DND-41 (cell line): ENCODE measurements around the gene MTERF4.

Experiments used
- ATAC-seq: fragments of 200-7000 bp; cut with Tn5 transposase; 3 replicates; pipeline ENCODE4 v1.9.1; 2021; ENCODE audit warnings: low read depth; ENCODE audit not compliant: insufficient read depth
- DNase-seq: peaks from one replicate; pipeline ENCODE4 v3.0.0-alpha.2; 2020
- H2AFZ ChIP-seq: 2 replicates; pipeline ENCODE4 v1.6.0; 2012; ENCODE audit warnings: low read depth, low read length
- H3K27ac ChIP-seq: 2 replicates; pipeline ENCODE4 v1.5.1; 2012; ENCODE audit warnings: low read length, inconsistent platforms
- H3K27me3 ChIP-seq: fragments of 200-600 bp; sonication (generic); 2 replicates; pipeline ENCODE4 v1.6.0; 2012; ENCODE audit warnings: low read length, mild to moderate bottlenecking, inconsistent platforms; ENCODE audit not compliant: insufficient read depth, poor library complexity
- H3K36me3 ChIP-seq: 2 replicates; pipeline ENCODE4 v1.5.1; 2012; ENCODE audit warnings: low read length, inconsistent platforms; ENCODE audit not compliant: insufficient read depth
- H3K4me1 ChIP-seq: 2 replicates; pipeline ENCODE4 v1.5.1; 2012; ENCODE audit warnings: mild to moderate bottlenecking, low read length; ENCODE audit not compliant: insufficient read depth
- H3K4me2 ChIP-seq: 2 replicates; pipeline ENCODE4 v1.6.0; 2012; ENCODE audit warnings: mild to moderate bottlenecking, moderate library complexity, low read length, inconsistent platforms; ENCODE audit not compliant: insufficient read depth
- H3K4me3 ChIP-seq, 2 experiments: fragments of 200-600 bp in 1 of 2; shearing (Covaris generic) in 1 of 2; 2 replicates each; pipeline ENCODE4 v1.5.1; 2012 to 2016; ENCODE audit warnings: inconsistent platforms in 2 of 2, low read length in 2 of 2, mild to moderate bottlenecking in 2 of 2, low read depth in 1 of 2, moderate library complexity in 1 of 2
- H3K79me2 ChIP-seq: 2 replicates; pipeline ENCODE4 v1.6.0; 2012; ENCODE audit warnings: low read length, inconsistent platforms; ENCODE audit not compliant: insufficient read depth
- H3K9ac ChIP-seq: 2 replicates; pipeline ENCODE4 v1.6.0; 2012; ENCODE audit warnings: low read depth, mild to moderate bottlenecking, inconsistent platforms, low read length, moderate library complexity
- H3K9me3 ChIP-seq: 2 replicates; pipeline ENCODE4 v1.5.1; 2012; ENCODE audit warnings: low read length, moderate library complexity, mild to moderate bottlenecking, inconsistent platforms; ENCODE audit not compliant: insufficient read depth, severe bottlenecking
- H4K20me1 ChIP-seq: 2 replicates; pipeline ENCODE4 v1.6.0; 2012; ENCODE audit warnings: low read length; ENCODE audit not compliant: insufficient read depth
- CTCF ChIP-seq: IDR thresholded peaks from 2 replicates; pipeline ENCODE4 v1.5.1; 2012; ENCODE audit warnings: borderline replicate concordance, low read length, moderate library complexity, mild to moderate bottlenecking; ENCODE audit not compliant: poor library complexity, severe bottlenecking; ENCODE audit errors: extremely low read depth
- EZH2 ChIP-seq: IDR thresholded peaks from 3 replicates; pipeline ENCODE4 v1.6.1; 2012; ENCODE audit warnings: borderline replicate concordance, low read depth, mild to moderate bottlenecking, moderate library complexity, low read length, inconsistent platforms; ENCODE audit not compliant: severe bottlenecking

MTERF4 gene

DNA sequence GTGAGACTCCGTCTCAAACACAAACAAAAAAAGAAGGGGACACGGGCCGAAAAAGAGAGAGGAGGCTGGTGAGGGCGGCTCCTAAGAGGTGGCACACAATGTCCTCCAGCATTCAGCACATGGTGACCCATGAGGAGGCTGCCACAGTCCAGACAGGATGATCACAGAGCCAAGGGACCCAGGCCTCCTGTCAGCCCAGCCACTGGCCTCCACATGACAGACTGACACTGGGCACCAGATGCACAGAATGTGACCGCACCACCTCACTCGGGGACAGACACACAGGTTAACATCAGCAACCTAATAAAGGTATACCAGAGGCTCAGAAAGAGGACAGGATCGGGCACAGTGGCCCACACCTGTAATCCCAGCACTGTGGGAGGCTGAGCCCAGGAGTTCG is 26.2 kb upstream of the MTERF4 start:
- Histone ChIP-seq H2AFZ (no peak overlapping the region), H4K20me1 (0 out of 2 replicates have a peak, but pooled peaks cover 7% of the 10 kb centered on the region), H3K4me1 (no peaks in the 10 kb centered on the region), H3K4me3 (no peak overlapping the region), H3K79me2 (no peaks in the 10 kb centered on the region), H3K9me3 (no peaks in the 10 kb centered on the region), H3K27me3 (no peaks in the 10 kb centered on the region), H3K9ac (no peak overlapping the region), H3K36me3 (peaks cover 59% of the 10 kb centered on the region), H3K27ac (no peak overlapping the region), H3K4me2 (no peak overlapping the region)
- no peak for ATAC-seq
- TF ChIP-seq CTCF (no peak), EZH2 (no peak)
- DNase-seq: no peak

DNA sequence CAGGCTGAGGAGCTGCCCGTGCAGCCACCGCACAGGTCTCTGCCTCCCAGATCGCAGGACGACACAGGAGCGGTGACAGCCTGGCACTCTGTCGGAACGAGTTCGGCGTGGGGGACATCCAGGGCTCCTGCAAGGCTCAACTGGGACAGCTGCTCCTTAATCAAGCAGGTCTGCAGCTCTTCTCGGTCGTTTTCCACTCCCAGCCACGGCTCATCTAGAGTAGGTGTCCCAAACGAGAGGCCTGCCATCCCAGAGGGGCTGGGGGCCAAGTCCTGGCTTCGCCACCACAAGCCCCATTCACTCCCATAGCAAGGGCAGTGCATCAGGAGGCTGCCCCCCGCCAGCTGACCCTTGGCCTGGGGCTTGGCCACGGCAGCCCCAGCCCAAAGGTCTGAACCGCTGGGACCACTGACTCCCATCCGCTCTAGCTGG is 24.7 kb upstream of the MTERF4 start:
- Histone ChIP-seq H2AFZ (no peak overlapping the region), H3K4me1 (no peaks in the 10 kb centered on the region), H3K9ac (no peak overlapping the region), H3K27ac (no peak overlapping the region), H4K20me1 (0 out of 2 replicates have a peak, but pooled peaks cover 7% of the 10 kb centered on the region), H3K27me3 (no peaks in the 10 kb centered on the region), H3K4me3 (no peak overlapping the region), H3K9me3 (no peaks in the 10 kb centered on the region), H3K79me2 (no peaks in the 10 kb centered on the region), H3K4me2 (no peak overlapping the region), H3K36me3 (peaks cover 59% of the 10 kb centered on the region)
- TF ChIP-seq EZH2 (no peak), CTCF (no peak)
- DNase-seq (no peak), ATAC-seq (no peak)

- Histone ChIP-seq H3K4me1 (no peaks in the 10 kb centered on the region), H3K36me3 (peaks cover 59% of the 10 kb centered on the region), H3K27me3 (no peaks in the 10 kb centered on the region), H3K27ac (no peak overlapping the region), H3K4me2 (no peak overlapping the region), H2AFZ (no peak overlapping the region), H3K9ac (no peak overlapping the region), H3K9me3 (no peaks in the 10 kb centered on the region), H3K79me2 (no peaks in the 10 kb centered on the region), H4K20me1 (0 out of 2 replicates have a peak, but pooled peaks cover 7% of the 10 kb centered on the region), H3K4me3 (no peak overlapping the region)
- TF ChIP-seq CTCF (no peak), EZH2 (no peak)
- no peak for ATAC-seq
- no peak for DNase-seq
These were observed 24.1 kb upstream of the MTERF4 start for GRCh38 chr2:241126201-241126611.

DNA sequence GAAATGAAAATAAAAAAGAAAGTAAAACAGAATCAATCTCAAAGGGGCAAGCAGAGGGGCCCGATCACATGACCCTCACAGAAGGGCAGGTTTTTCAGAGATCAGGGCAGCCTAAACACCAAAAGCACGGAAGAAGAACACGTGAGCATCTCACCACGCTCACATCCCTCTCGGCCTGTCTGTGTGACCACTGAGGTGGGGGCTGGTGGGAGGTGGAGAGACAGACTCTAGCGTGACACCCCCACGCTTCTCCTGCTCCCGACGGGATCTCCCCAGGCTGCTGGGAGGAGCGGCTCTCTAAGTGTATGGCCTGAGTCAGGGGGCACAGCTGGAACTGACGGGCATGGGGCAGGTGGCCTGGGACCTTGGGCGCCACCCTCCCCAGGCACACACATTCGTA is 23.5 kb upstream of the MTERF4 start:
- H3K27ac ChIP-seq: no peak overlapping the region
- DNase-seq (no peak), ATAC-seq (no peak)
- no peaks in the 10 kb centered on the region for H3K4me1 ChIP-seq
- no peak for TF ChIP-seq CTCF
- no peak for TF ChIP-seq EZH2
- H3K27me3 ChIP-seq: no peaks in the 10 kb centered on the region
- no peaks in the 10 kb centered on the region for H3K79me2 ChIP-seq
- no peak overlapping the region for H2AFZ ChIP-seq
- no peak overlapping the region for H3K4me2 ChIP-seq
- H3K4me3 ChIP-seq: no peak overlapping the region
- peaks cover 65% of the 10 kb centered on the region for H3K36me3 ChIP-seq
- no peak overlapping the region for H3K9ac ChIP-seq
- H3K9me3 ChIP-seq: no peaks in the 10 kb centered on the region
- 0 out of 2 replicates have a peak, but pooled peaks cover 6% of the 10 kb centered on the region for H4K20me1 ChIP-seq
